A549 (cell line): ENCODE data around the gene INPP5K. TPM values are rescaled to one million over a fixed set of nuclear protein-coding genes. Genes with fewer than 3 reads are reported as not detected.

Experiments
- ATAC-seq, 2 experiments: fragments of 200-7000 bp in 1 of 2; fragments of >200 bp in 1 of 2; cut with Nextera tagmentation in 1 of 2; cut with Tn5 transposase in 1 of 2; 3 replicates each; pipeline versions ENCODE4 v1.8.0 to v1.9.1; 2018 to 2020; ENCODE audit warnings: mild to moderate bottlenecking in 1 of 2, moderate library complexity in 1 of 2
- CTCF ChIA-PET: fragments of 300-600 bp; sonication (Branson Sonifier 250); formaldehyde crosslinking; extraction: SDS; loops from one replicate; lab custom pipeline; 2021; ENCODE audit warnings: antibody characterized with exemption, inconsistent platforms; lab: Yijun Ruan, JAX
- POLR2A ChIA-PET: fragments of 350-600 bp; formaldehyde crosslinking; extraction: SDS; loops from one replicate; lab custom pipeline; 2021; ENCODE audit warnings: antibody characterized with exemption, inconsistent platforms; lab: Yijun Ruan, JAX
- DNase-seq, 2 experiments: peaks; one replicate each; pipeline versions ENCODE4 v3.0.0 to v3.0.0-alpha.2; 2011 to 2016; ENCODE audit warnings: low read depth in 1 of 2, low spot score in 1 of 2
- FAIRE-seq: peaks from 2 replicates; lab custom pipeline; 2011; peaks lifted over from hg19 to GRCh38; lab: Jason Lieb, UNC
- H3K27ac ChIP-seq, 2 experiments: fragments of >200 bp; sonication (Bioruptor Twin); formaldehyde crosslinking; 3 replicates each; pipeline ENCODE4 v1.5.1; 2016 to 2017
- H3K4me1 ChIP-seq: fragments of >200 bp; sonication (Bioruptor Twin); formaldehyde crosslinking; 3 replicates; pipeline ENCODE4 v1.6.1; 2016
- H3K4me2 ChIP-seq: fragments of >200 bp; sonication (Bioruptor Twin); formaldehyde crosslinking; 3 replicates; pipeline ENCODE4 v1.6.1; 2016
- H3K4me3 ChIP-seq: fragments of >200 bp; sonication (Bioruptor Twin); formaldehyde crosslinking; 3 replicates; pipeline ENCODE4 v1.5.1; 2016
- H3K9me3 ChIP-seq: fragments of >200 bp; sonication (Bioruptor Twin); formaldehyde crosslinking; 3 replicates; pipeline ENCODE4 v1.6.1; 2016
- CBX2 ChIP-seq: fragments of 200-600 bp; sonication (generic); IDR thresholded peaks from 2 replicates; pipeline ENCODE4 v1.6.1; 2016; ENCODE audit warnings: low read depth, mild to moderate bottlenecking, borderline replicate concordance
- CEBPB ChIP-seq, 2 experiments: fragments of >200 bp in 1 of 2; sonication (Bioruptor Twin) in 1 of 2; formaldehyde crosslinking in 1 of 2; IDR thresholded peaks; 2 replicates each; pipeline ENCODE4 v1.6.1; 2012 to 2016
- CHD4 ChIP-seq: fragments of 200-600 bp; sonication (generic); IDR thresholded peaks from 2 replicates; pipeline ENCODE4 v1.6.1; 2016; ENCODE audit warnings: antibody characterized with exemption, mild to moderate bottlenecking, borderline replicate concordance
- ESRRA ChIP-seq: fragments of 150-350 bp; IDR thresholded peaks from 2 replicates; pipeline ENCODE4 v1.6.1; 2014; ENCODE audit warnings: mild to moderate bottlenecking, low read length, borderline replicate concordance
- FOSB ChIP-seq: fragments of 250-450 bp; sonication (Bioruptor Pico); IDR thresholded peaks from 2 replicates; pipeline ENCODE4 v1.5.0; 2020; ENCODE audit warnings: mild to moderate bottlenecking, moderate library complexity
- FOSL2 ChIP-seq, 2 experiments: fragments of 450-650 bp in 1 of 2; fragments of >200 bp in 1 of 2; sonication (Bioruptor Twin) in 1 of 2; formaldehyde crosslinking; IDR thresholded peaks; 2 replicates each; pipeline versions ENCODE4 v1.5.0 to v1.6.1; 2016 to 2020; ENCODE audit warnings: mild to moderate bottlenecking in 1 of 2, moderate library complexity in 1 of 2
- GATA3 ChIP-seq: IDR thresholded peaks from 2 replicates; pipeline ENCODE4 v1.6.1; 2012; ENCODE audit warnings: borderline replicate concordance
- HOXA7 ChIP-seq: fragments of 250-450 bp; sonication (Bioruptor Pico); IDR thresholded peaks from 2 replicates; pipeline ENCODE4 v1.5.0; 2020; ENCODE audit warnings: mild to moderate bottlenecking, moderate library complexity
- JUNB ChIP-seq: fragments of >200 bp; sonication (Bioruptor Twin); formaldehyde crosslinking; IDR thresholded peaks from 2 replicates; pipeline ENCODE4 v1.6.1; 2016
- KDM1A ChIP-seq: fragments of 200-600 bp; sonication (generic); IDR thresholded peaks from 2 replicates; pipeline ENCODE4 v1.6.1; 2016; ENCODE audit warnings: low read depth, mild to moderate bottlenecking
- KDM5A ChIP-seq: fragments of 200-600 bp; sonication (generic); IDR thresholded peaks from 2 replicates; pipeline ENCODE4 v1.6.1; 2016; ENCODE audit warnings: antibody characterized with exemption, mild to moderate bottlenecking
- NPAS2 ChIP-seq: fragments of 250-450 bp; sonication (Bioruptor Pico); IDR thresholded peaks from 2 replicates; pipeline ENCODE4 v1.8.0; 2022; ENCODE audit warnings: mild to moderate bottlenecking, moderate library complexity, borderline replicate concordance
- PHF8 ChIP-seq: fragments of 200-600 bp; sonication (generic); IDR thresholded peaks from 2 replicates; pipeline ENCODE4 v1.6.1; 2016; ENCODE audit warnings: low read depth, mild to moderate bottlenecking, antibody characterized with exemption, moderate library complexity, borderline replicate concordance
- POLR2AphosphoS2 ChIP-seq: conservative IDR thresholded peaks from 2 replicates; pipeline ENCODE4 v1.6.1; 2012; ENCODE audit warnings: low read length, improper control_type of control experiment, inconsistent platforms
- SMC3 ChIP-seq: fragments of >200 bp; sonication (Bioruptor Twin); formaldehyde crosslinking; IDR thresholded peaks from 3 replicates; pipeline ENCODE4 v1.6.1; 2018; ENCODE audit warnings: inconsistent platforms
- SREBF2 ChIP-seq: fragments of 450-650 bp; IDR thresholded peaks from 2 replicates; pipeline ENCODE4 v1.6.1; 2014; ENCODE audit warnings: mild to moderate bottlenecking, moderate library complexity
- ZSCAN20 ChIP-seq: fragments of 250-450 bp; sonication (Bioruptor Pico); IDR thresholded peaks from 2 replicates; pipeline ENCODE4 v1.8.0; 2022; ENCODE audit warnings: mild to moderate bottlenecking, moderate library complexity
- WGBS: methylation state at CpG from one replicate; pipeline ENCODE4 v1.1.6; 2017; ENCODE audit errors: missing lambda C conversion rate; 5-methylcytosine and 5-hydroxymethylcytosine counted together
- polyA plus RNA-seq, 4 experiments: library from polyadenylated mRNA; depleted of rRNA in 3 of 4; stranded (reverse); fragments of >200 nt; fragmentation: RNase III in 1 of 4; extraction: RNeasy Plus Mini Kit Qiagen cat#74134 plus additional on column Dnase treatment in 1 of 4; gene quantifications; 2 replicates in 3 of 4; 3 replicates in 1 of 4; pipeline ENCODE4 v1.2.3, GENCODE V29; 2011 to 2017
- TF ChIP-seq, protein P1 (sequence below): fragments of 250-450 bp; sonication (Bioruptor Pico); IDR thresholded peaks from 2 replicates; pipeline ENCODE4 v1.5.0; 2021; ENCODE audit warnings: mild to moderate bottlenecking, moderate library complexity, borderline replicate concordance
- TF ChIP-seq, protein P2 (sequence below): fragments of 150-350 bp; IDR thresholded peaks from 2 replicates; pipeline ENCODE4 v1.6.1; 2014; ENCODE audit warnings: low read depth, mild to moderate bottlenecking, low read length
- TF ChIP-seq, protein P3 (sequence below): fragments of 450-650 bp; IDR thresholded peaks from 2 replicates; pipeline ENCODE4 v1.6.1; 2014; ENCODE audit warnings: antibody characterized with exemption
- TF ChIP-seq, protein P4 (sequence below): fragments of >200 bp; sonication (Bioruptor Twin); formaldehyde crosslinking; IDR thresholded peaks from 3 replicates; pipeline ENCODE4 v1.5.1; 2016

Gene INPP5K
- polyA plus RNA-seq, 2 of the 4 experiments (the other 2 are of a cell fraction): 24.3 to 30.8 TPM

DNA sequence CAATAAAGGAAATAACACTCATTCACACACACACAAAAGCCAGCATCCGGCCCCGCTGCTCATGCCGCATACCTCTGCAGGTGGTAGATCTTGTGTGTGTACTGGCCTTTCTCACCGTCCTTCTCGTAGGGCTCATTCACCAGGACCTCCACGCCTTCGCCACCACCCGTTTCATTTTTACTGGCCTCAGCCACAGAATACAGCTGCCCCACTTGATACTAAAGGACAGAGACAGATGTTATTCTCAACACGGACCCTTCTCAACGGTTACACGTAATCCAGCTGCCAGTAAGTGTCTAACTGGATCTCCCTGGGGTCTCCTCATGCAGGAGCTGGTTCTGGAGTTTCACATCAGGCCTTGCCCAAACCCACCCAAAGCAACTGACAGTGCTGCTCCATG is 36.5 kb upstream of the INPP5K start (continued):
- TF ChIP-seq, protein P1, sequence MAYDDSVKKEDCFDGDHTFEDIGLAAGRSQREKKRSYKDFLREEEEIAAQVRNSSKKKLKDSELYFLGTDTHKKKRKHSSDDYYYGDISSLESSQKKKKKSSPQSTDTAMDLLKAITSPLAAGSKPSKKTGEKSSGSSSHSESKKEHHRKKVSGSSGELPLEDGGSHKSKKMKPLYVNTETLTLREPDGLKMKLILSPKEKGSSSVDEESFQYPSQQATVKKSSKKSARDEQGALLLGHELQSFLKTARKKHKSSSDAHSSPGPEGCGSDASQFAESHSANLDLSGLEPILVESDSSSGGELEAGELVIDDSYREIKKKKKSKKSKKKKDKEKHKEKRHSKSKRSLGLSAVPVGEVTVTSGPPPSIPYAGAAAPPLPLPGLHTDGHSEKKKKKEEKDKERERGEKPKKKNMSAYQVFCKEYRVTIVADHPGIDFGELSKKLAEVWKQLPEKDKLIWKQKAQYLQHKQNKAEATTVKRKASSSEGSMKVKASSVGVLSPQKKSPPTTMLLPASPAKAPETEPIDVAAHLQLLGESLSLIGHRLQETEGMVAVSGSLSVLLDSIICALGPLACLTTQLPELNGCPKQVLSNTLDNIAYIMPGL (CRISPR knock-in tag): no peak
- TF ChIP-seq KDM1A: no peak
- no peak for TF ChIP-seq CEBPB (IDR thresholded peaks at IDR 0.05)
- no peak for TF ChIP-seq ESRRA
- TF ChIP-seq CBX2: no peak
- no peak for TF ChIP-seq KDM5A
- no peak for TF ChIP-seq JUNB
- TF ChIP-seq, all 56 proteins: peak for 0

DNA sequence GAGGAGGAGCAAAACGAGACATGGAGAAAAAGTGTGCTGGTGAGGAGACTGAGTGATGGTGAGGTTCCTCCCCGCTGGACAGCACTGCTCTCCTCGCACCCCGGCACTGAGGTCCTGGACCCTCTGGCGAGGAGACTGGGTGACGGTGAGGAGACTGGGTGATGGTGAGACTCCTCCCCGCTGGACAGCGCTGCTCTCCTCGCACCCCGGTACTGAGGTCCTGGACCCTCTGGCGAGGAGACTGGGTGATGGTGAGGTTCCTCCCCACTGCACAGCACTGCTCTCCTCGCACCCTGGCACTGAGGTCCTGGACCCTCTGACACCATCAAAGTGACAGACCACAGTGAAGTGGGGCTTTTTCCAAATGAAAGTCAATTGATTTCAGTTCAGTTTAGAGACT is 35.3 kb upstream of the INPP5K start:
- ChIA-PET CTCF (interaction anchor here (0.9 to 1.1 kb wide), 2 partner anchors 12 to 292 kb away, joined by 3 read pairs; no protein-coding TSS in a partner anchor), POLR2A (no interaction called here)
- no peak for ATAC-seq
- no peaks in the 10 kb centered on the region for H3K4me1 ChIP-seq
- no peak for DNase-seq
- no peak overlapping the region for H3K27ac ChIP-seq
- no peak overlapping the region for H3K4me3 ChIP-seq
- TF ChIP-seq NPAS2 (CRISPR knock-in tag): no peak
- TF ChIP-seq CEBPB (IDR thresholded peaks at IDR 0.05): no peak
- TF ChIP-seq HOXA7: no peak
- TF ChIP-seq SREBF2: no peak
- no peak for TF ChIP-seq ZSCAN20
- no peak for TF ChIP-seq SMC3
- no peak for TF ChIP-seq POLR2AphosphoS2
- TF ChIP-seq GATA3: no peak
- TF ChIP-seq CHD4: no peak
- TF ChIP-seq, protein P2, sequence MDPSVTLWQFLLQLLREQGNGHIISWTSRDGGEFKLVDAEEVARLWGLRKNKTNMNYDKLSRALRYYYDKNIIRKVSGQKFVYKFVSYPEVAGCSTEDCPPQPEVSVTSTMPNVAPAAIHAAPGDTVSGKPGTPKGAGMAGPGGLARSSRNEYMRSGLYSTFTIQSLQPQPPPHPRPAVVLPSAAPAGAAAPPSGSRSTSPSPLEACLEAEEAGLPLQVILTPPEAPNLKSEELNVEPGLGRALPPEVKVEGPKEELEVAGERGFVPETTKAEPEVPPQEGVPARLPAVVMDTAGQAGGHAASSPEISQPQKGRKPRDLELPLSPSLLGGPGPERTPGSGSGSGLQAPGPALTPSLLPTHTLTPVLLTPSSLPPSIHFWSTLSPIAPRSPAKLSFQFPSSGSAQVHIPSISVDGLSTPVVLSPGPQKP: no peak
- TF ChIP-seq, protein P3, sequence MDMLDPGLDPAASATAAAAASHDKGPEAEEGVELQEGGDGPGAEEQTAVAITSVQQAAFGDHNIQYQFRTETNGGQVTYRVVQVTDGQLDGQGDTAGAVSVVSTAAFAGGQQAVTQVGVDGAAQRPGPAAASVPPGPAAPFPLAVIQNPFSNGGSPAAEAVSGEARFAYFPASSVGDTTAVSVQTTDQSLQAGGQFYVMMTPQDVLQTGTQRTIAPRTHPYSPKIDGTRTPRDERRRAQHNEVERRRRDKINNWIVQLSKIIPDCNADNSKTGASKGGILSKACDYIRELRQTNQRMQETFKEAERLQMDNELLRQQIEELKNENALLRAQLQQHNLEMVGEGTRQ: no peak
- no peak for TF ChIP-seq FOSL2 (IDR thresholded peaks at IDR 0.05)
- TF ChIP-seq FOSL2 (CRISPR knock-in tag; IDR thresholded peaks at IDR 0.05): no peak
- TF ChIP-seq FOSB (CRISPR knock-in tag): no peak
- TF ChIP-seq, protein P4, sequence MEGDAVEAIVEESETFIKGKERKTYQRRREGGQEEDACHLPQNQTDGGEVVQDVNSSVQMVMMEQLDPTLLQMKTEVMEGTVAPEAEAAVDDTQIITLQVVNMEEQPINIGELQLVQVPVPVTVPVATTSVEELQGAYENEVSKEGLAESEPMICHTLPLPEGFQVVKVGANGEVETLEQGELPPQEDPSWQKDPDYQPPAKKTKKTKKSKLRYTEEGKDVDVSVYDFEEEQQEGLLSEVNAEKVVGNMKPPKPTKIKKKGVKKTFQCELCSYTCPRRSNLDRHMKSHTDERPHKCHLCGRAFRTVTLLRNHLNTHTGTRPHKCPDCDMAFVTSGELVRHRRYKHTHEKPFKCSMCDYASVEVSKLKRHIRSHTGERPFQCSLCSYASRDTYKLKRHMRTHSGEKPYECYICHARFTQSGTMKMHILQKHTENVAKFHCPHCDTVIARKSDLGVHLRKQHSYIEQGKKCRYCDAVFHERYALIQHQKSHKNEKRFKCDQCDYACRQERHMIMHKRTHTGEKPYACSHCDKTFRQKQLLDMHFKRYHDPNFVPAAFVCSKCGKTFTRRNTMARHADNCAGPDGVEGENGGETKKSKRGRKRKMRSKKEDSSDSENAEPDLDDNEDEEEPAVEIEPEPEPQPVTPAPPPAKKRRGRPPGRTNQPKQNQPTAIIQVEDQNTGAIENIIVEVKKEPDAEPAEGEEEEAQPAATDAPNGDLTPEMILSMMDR: no peak
- no peak for FAIRE-seq
- no peaks in the 10 kb centered on the region for H3K9me3 ChIP-seq
- WGBS: 85% methylated on average over 12 of the region's 12 CpGs
- no peak overlapping the region for H3K4me2 ChIP-seq

DNA sequence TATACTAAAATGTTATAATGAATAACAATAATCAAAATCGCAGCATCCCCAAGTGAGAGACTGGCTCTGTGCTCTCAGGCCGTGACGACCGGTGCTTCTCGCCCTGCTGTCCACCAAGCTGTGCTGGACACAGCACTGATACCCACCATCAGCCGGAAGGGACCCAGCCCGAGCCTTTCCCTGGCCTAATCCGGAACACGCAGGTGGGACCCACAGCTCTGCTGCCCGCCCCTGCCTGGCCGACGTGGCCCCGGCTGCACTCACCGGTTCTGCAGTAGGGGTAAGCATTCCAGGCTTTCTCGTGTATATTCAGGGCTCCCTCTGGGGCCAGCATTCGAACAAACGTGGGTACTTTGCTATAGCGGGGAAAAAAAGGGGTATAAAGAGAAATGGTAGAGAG is 31.6 kb upstream of the INPP5K start:
- no peak overlapping the region for H3K4me3 ChIP-seq
- ChIA-PET CTCF (interaction anchor here (0.5 to 1.4 kb wide), 6 partner anchors 9 to 82 kb away, joined by 3 to 4 read pairs (median 3); partner anchors contain the start of gene SLC43A2), POLR2A (interaction anchor here (1.0 kb wide), 1 partner anchor 32 kb away, joined by 4 read pairs; the partner anchor contains the start of gene INPP5K)
- DNase-seq: no peak
- no peaks in the 10 kb centered on the region for H3K4me1 ChIP-seq
- no peak overlapping the region for H3K27ac ChIP-seq
- 92% methylated on average over 18 of the region's 18 CpGs for WGBS
- ATAC-seq: no peak
- FAIRE-seq: no peak
- no peaks in the 10 kb centered on the region for H3K9me3 ChIP-seq
- H3K4me2 ChIP-seq: no peak overlapping the region
- no peak for TF ChIP-seq PHF8
